Activated CD4-positive, alpha-beta memory T cell treated with anti-CD3 and anti-CD28 coated beads for 36 hours (primary cell): ENCODE measurements around the gene SHB. TPM values are rescaled to one million over a fixed set of nuclear protein-coding genes. Genes with fewer than 3 reads are reported as not detected.

Experiments
- CTCF ChIA-PET: fragments of 350-600 bp; sonication (Branson Sonifier 250); formaldehyde crosslinking; loops from one replicate; lab custom pipeline; 2021; ENCODE audit warnings: antibody characterized with exemption, inconsistent platforms; lab: Charles Lee
- POLR2A ChIA-PET: fragments of 350-600 bp; sonication (Branson Sonifier 250); formaldehyde crosslinking; loops from one replicate; lab custom pipeline; 2021; ENCODE audit warnings: antibody characterized with exemption; lab: Charles Lee
- DNase-seq: peaks from one replicate; pipeline ENCODE4 v3.0.0-alpha.2; 2020
- H3K27ac Mint-ChIP-seq: one replicate; pipeline ENCODE4 v1.8.0; 2021; ENCODE audit warnings: mixed read lengths
- H3K27me3 Mint-ChIP-seq: one replicate; pipeline ENCODE4 v1.8.0; 2021; ENCODE audit warnings: mixed read lengths
- H3K36me3 Mint-ChIP-seq: one replicate; pipeline ENCODE4 v1.8.0; 2021; ENCODE audit warnings: mixed read lengths
- H3K4me1 Mint-ChIP-seq: one replicate; pipeline ENCODE4 v1.8.0; 2021; ENCODE audit warnings: low read depth, mixed read lengths
- H3K4me3 Mint-ChIP-seq: one replicate; pipeline ENCODE4 v1.8.0; 2021; ENCODE audit warnings: mild to moderate bottlenecking, mixed read lengths
- H3K9me3 Mint-ChIP-seq: one replicate; pipeline ENCODE4 v1.8.0; 2021; ENCODE audit warnings: mixed read lengths
- intact Hi-C: fragments of 100-400 bp; cut with micrococcal nuclease; formaldehyde crosslinking; loops from one replicate; pipeline ENCODE4 v1.15.1; 2023
- total RNA-seq, 2 experiments: library from RNA; stranded (reverse); gene quantifications; one replicate each; pipeline ENCODE4 v1.2.3, GENCODE V29; 2021

Gene SHB
- total RNA-seq, 2 experiments from 2014 or later: 1.1 to 1.2 TPM

DNA sequence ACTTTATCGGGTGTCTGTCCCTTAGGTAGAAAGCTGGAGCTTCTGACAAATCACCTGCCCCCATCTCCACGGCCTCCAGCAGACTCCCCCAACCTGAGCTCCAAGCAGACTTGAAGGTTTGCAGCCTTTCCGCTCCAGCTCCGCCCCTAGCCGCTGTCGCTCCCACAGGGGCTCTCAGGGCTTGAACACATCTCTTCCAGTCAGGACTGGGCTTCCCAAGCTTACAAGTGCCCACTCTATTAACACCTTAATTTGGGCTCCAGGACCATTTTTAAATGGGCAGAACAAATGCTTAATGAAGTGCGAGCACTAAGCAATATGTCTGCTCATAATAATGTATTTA, 147.9 kb downstream of the SHB start:
- POLR2A ChIA-PET: no interaction called here

DNA sequence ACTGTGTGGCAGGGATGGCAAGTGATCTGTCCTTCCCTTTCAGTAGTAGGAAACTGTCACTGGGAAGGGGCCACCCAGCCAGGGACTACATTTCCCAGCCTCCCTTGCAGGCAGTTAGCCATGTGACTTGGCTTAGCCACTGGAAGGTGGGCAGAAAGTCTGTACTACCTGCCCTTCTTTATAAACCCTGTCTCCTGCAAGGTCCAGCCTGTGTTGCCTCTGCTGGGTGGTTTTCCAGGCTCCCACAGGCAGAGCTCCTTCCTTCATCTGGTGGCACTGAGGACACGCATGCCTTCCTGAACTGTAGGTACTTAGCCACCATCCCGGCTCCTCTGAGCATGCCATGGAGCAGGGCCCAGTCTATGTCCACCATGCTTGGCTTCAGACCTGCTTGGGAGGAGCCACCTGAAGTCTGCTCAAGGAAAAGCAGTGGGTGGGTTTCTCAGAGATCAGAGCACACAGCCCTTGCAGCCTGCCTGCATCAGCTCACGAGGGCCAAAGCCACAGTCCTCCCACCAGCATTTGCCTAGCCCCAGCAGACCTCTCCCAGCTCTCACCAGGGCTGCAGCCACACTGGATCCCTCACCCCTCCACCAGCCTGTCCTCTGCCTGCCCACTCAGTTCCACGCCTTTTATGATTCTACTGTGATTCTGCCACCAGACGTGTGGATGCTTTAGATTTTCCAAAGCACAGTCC, 148.4 kb downstream of the SHB start:
- no peaks in the 10 kb centered on the region for H3K27me3 Mint-ChIP-seq
- no peak overlapping the region for H3K27ac Mint-ChIP-seq
- H3K36me3 Mint-ChIP-seq: no peaks in the 10 kb centered on the region
- POLR2A ChIA-PET: no interaction called here
- CTCF ChIA-PET: interaction anchor here (1.1 kb wide), 1 partner anchor 167 kb away, joined by 3 read pairs; no protein-coding TSS in a partner anchor
- intact Hi-C loops: no loop called here
- H3K4me3 Mint-ChIP-seq: no peak overlapping the region
- peak; percentile 46 for DNase-seq
- H3K9me3 Mint-ChIP-seq: no peaks in the 10 kb centered on the region
- no peaks in the 10 kb centered on the region for H3K4me1 Mint-ChIP-seq

More for the DNA sequence above, 147.9 kb downstream of the SHB start:
- no peak for DNase-seq
- CTCF ChIA-PET: interaction anchor here (1.1 kb wide), 1 partner anchor 167 kb away, joined by 3 read pairs; no protein-coding TSS in a partner anchor
- H3K4me1 Mint-ChIP-seq: peaks cover under 1% of the 10 kb centered on the region
- intact Hi-C loops: no loop called here
- no peak overlapping the region for H3K27ac Mint-ChIP-seq
- H3K9me3 Mint-ChIP-seq: no peaks in the 10 kb centered on the region
- no peaks in the 10 kb centered on the region for H3K36me3 Mint-ChIP-seq
- H3K27me3 Mint-ChIP-seq: no peaks in the 10 kb centered on the region
- H3K4me3 Mint-ChIP-seq: no peak overlapping the region

GRCh38 chr9:37919956-37920335, 149.1 kb downstream of the SHB start:
- no peak for DNase-seq

GRCh38 chr9:37919246-37919955, 149.6 kb downstream of the SHB start:
- no peaks in the 10 kb centered on the region for H3K27me3 Mint-ChIP-seq
- intact Hi-C loops: loop anchor here (10.0 kb wide), 1 partner anchor 445 kb away; no protein-coding TSS in a partner anchor
- H3K36me3 Mint-ChIP-seq: no peaks in the 10 kb centered on the region
- H3K4me3 Mint-ChIP-seq: no peak overlapping the region
- CTCF ChIA-PET: interaction anchor here (0.6 kb wide), 1 partner anchor 23 kb away, joined by 3 read pairs; no protein-coding TSS in a partner anchor
- DNase-seq: no peak
- no peaks in the 10 kb centered on the region for H3K4me1 Mint-ChIP-seq
- no peaks in the 10 kb centered on the region for H3K9me3 Mint-ChIP-seq
- POLR2A ChIA-PET: no interaction called here
- H3K27ac Mint-ChIP-seq: no peak overlapping the region

More at GRCh38 chr9:37919956-37920335, 149.1 kb downstream of the SHB start:
- Mint-ChIP-seq H3K4me3 (no peak overlapping the region), H3K9me3 (no peaks in the 10 kb centered on the region), H3K4me1 (no peaks in the 10 kb centered on the region), H3K36me3 (no peaks in the 10 kb centered on the region), H3K27ac (no peak overlapping the region), H3K27me3 (no peaks in the 10 kb centered on the region)
- ChIA-PET POLR2A (no interaction called here), CTCF (interaction anchor here (0.6 kb wide), 1 partner anchor 23 kb away, joined by 3 read pairs; no protein-coding TSS in a partner anchor)
- intact Hi-C loops: loop anchor here (10.0 kb wide), 1 partner anchor 445 kb away; no protein-coding TSS in a partner anchor

GRCh38 chr9:37918665-37919170, 150.3 kb downstream of the SHB start:
- Mint-ChIP-seq H3K4me1 (no peaks in the 10 kb centered on the region), H3K27me3 (no peaks in the 10 kb centered on the region), H3K9me3 (no peaks in the 10 kb centered on the region), H3K4me3 (no peak overlapping the region), H3K36me3 (no peaks in the 10 kb centered on the region), H3K27ac (no peak overlapping the region)
- no peak for DNase-seq
- intact Hi-C loops: loop anchor here (10.0 kb wide), 1 partner anchor 446 kb away; no protein-coding TSS in a partner anchor
- ChIA-PET POLR2A (no interaction called here), CTCF (no interaction called here)

- POLR2A ChIA-PET: no interaction called here
These were observed 151.0 kb downstream of the SHB start for GRCh38 chr9:37917801-37918664.

DNA sequence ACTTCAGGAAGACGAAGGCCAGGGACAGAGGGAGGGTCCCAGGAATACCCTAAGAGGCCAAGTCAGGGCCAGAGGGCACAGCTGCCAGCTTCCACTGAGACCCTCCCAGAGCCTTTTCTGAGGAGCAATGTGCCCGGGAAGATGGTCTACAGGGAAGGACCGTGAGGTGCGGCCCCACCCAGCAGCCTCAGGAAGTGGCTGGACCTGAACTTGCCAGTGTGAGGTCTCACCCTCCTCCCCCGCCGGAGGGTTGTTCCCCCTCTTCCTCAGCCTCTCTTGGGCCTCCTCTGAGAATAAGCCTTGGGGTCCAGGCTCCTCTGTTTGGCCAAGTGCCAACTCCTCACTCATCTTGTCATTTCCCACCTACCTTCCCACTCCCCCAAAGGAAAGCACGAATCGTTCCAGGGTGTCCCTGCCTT, 151.7 kb downstream of the SHB start:
- Mint-ChIP-seq H3K27me3 (no peaks in the 10 kb centered on the region), H3K4me3 (no peak overlapping the region), H3K36me3 (no peaks in the 10 kb centered on the region), H3K27ac (no peak overlapping the region), H3K9me3 (no peaks in the 10 kb centered on the region), H3K4me1 (no peaks in the 10 kb centered on the region)
- intact Hi-C loops: loop anchor here (10.0 kb wide), 1 partner anchor 447 kb away; no protein-coding TSS in a partner anchor
- no peak for DNase-seq
- POLR2A ChIA-PET: no interaction called here
- CTCF ChIA-PET: no interaction called here

More at GRCh38 chr9:37917801-37918664, 151.0 kb downstream of the SHB start:
- Mint-ChIP-seq H3K36me3 (no peaks in the 10 kb centered on the region), H3K4me1 (no peaks in the 10 kb centered on the region), H3K27ac (no peak overlapping the region), H3K27me3 (no peaks in the 10 kb centered on the region), H3K9me3 (no peaks in the 10 kb centered on the region), H3K4me3 (no peak overlapping the region)
- intact Hi-C loops: loop anchor here (10.0 kb wide), 1 partner anchor 447 kb away; no protein-coding TSS in a partner anchor
- DNase-seq: no peak
- CTCF ChIA-PET: interaction anchor here (0.6 kb wide), 1 partner anchor 392 kb away, joined by 3 read pairs; no protein-coding TSS in a partner anchor

DNA sequence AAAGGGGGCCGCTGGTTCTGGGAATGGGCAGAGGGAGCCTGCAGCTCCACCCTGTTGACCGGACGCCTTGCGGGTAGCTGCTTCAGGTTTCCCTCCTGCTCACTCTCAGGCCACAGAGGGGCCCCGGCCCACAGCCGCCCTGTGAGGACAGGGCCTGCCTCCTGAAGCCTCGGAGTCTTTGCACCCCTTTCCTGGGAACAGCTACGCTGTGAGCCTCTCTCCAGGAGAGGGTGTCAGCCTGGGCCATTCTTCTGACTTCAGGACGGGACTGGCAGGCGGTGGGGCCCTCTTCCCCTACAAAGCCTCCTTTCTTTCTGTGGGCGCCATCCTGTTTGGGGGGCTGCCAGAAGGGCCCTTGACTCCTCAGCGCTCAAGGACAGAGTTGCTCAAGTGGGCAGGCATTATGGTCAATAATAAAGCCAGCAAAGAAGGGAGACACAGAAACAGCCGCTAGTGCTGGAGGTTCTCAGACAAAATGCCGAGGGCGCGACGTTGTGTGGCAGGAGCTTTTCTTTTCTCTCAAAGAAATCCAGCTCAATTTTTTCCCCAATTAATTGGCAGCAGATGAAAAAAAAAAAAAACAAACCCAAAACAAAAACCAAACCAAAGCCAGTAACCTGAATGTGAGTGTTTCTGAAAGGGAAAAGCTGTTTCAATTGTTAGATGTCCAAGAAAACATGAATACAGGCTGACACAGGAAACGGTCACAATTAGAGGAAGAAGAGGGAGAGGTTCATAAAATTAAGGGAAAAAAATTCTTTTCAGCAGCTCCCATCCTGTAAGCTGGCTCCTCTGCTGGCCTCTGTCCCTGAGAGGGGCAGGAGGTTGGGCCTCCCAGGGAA, 152.3 kb downstream of the SHB start:
- CTCF ChIA-PET: interaction anchor here (0.9 kb wide), 1 partner anchor 243 kb away, joined by 3 read pairs; no protein-coding TSS in a partner anchor
- H3K27me3 Mint-ChIP-seq: no peaks in the 10 kb centered on the region
- no peak for DNase-seq
- H3K4me1 Mint-ChIP-seq: no peaks in the 10 kb centered on the region
- no peaks in the 10 kb centered on the region for H3K36me3 Mint-ChIP-seq
- intact Hi-C loops: loop anchor here (10.0 kb wide), 1 partner anchor 448 kb away; no protein-coding TSS in a partner anchor
- no peak overlapping the region for H3K4me3 Mint-ChIP-seq
- H3K27ac Mint-ChIP-seq: no peak overlapping the region
- POLR2A ChIA-PET: no interaction called here
- H3K9me3 Mint-ChIP-seq: no peaks in the 10 kb centered on the region

DNA sequence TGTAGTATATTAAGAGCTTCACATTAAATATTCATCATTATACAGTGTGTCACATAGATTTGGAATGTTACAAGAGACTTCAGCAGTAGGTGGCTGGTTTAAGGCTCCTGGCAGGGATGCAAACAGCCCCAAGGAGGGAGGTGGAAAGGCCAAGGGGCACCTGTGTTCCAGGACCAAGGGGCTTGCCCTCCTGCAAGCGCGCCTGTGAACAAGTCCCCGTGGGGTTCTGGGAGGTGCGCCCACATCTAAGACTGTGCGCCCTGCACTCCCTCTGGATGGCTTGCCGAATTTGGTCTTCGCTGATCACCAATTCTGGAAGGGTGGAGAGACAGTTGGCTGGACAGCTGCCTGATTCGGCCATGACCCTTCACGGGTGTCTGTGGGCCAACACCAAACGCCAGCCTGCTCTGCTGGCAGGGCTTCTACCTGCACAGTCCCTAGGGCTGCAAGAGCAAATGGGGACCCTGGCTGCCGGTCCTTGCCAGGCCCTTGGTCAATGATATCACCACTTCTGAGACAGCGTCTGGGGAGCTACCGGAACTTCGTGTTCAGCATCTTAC, 153.0 kb downstream of the SHB start:
- POLR2A ChIA-PET: no interaction called here
- intact Hi-C loops: loop anchor here (10.0 kb wide), 1 partner anchor 449 kb away; no protein-coding TSS in a partner anchor
- H3K36me3 Mint-ChIP-seq: no peaks in the 10 kb centered on the region
- no peak for DNase-seq
- H3K4me1 Mint-ChIP-seq: no peaks in the 10 kb centered on the region
- no peaks in the 10 kb centered on the region for H3K9me3 Mint-ChIP-seq
- H3K27me3 Mint-ChIP-seq: no peaks in the 10 kb centered on the region
- H3K27ac Mint-ChIP-seq: no peak overlapping the region
- CTCF ChIA-PET: interaction anchor here (0.9 to 6.3 kb wide), 5 partner anchors 12 to 517 kb away, joined by 3 to 107 read pairs (median 32); no protein-coding TSS in a partner anchor
- H3K4me3 Mint-ChIP-seq: no peak overlapping the region

DNA sequence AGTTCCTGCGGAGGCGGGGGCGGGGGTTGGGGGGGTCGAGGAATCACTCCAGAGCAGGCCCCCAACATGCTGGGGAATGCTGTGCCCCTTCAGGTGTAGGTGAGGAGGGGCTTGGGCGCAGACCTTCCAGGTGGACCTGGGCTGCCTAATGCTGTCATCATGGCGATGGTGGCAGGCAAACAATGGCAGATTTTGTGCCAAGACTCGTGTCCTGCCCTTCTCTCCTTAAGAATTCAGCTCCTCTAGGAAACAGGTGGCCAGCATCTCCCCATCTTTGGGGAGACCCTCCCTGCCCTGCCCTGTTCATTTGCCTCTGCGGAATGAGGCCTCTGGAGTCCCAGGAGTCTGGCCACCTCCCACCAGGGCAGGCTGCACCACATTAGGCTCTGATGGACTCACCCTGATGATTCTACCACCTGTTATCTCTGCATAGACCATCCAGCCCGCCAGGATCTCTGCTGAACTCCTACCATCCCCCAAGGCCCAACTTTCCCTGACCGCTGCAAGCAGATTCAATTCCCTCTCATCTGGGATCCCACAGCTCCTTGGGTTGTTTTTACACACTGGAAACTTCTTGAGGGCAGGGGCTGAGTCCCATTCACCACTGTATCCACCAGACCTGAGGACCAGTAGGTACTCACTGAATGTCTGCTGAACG, 154.2 kb downstream of the SHB start:
- H3K27ac Mint-ChIP-seq: no peak overlapping the region
- CTCF ChIA-PET: interaction anchor here (0.9 to 6.3 kb wide), 17 partner anchors 10 to 519 kb away, joined by 3 to 107 read pairs (median 5); partner anchors contain the start of genes ALDH1B1 and SLC25A51

More for the DNA sequence above, 154.2 kb downstream of the SHB start:
- no peaks in the 10 kb centered on the region for H3K9me3 Mint-ChIP-seq
- POLR2A ChIA-PET: no interaction called here
- H3K27me3 Mint-ChIP-seq: no peaks in the 10 kb centered on the region
- H3K36me3 Mint-ChIP-seq: no peaks in the 10 kb centered on the region
- H3K4me1 Mint-ChIP-seq: no peaks in the 10 kb centered on the region
- DNase-seq: no peak
- no peak overlapping the region for H3K4me3 Mint-ChIP-seq
- intact Hi-C loops: loop anchor here (5.0 to 10.0 kb wide), 2 partner anchors 172 to 450 kb away; no protein-coding TSS in a partner anchor
